NCI-H146 (cell line): ENCODE measurements around the gene ZNF689.
"Not testable (repeated sequence)": the region's sequence is repeated elsewhere in the genome, so short reads cannot be mapped to it uniquely, and the experiment has no call there.

Experiments used
- DNase-seq: peaks from one replicate; lab custom pipeline; 2025; lab: John Stamatoyannopoulos, UW

The ZNF689 gene

DNA sequence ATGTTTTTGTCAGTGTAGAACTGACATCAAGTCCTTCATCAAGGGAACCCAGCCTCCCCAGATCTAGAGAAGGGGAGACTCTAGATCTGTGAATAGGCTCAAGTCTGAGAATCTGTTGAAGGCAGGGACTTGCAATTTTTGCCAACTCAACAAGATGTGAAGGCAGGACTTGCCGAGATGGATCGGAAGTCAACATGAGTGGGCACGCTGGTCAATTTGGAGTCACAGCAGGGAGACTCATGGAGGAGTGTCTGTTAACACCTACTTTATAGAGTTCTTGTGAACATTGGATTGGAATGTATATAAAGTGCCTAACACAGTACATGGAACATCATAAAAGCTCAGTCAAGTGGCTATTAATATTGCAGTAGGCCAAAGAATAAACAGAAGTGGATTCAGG lies 10.0 kb downstream of the ZNF689 start:
- DNase-seq: no peak

DNA sequence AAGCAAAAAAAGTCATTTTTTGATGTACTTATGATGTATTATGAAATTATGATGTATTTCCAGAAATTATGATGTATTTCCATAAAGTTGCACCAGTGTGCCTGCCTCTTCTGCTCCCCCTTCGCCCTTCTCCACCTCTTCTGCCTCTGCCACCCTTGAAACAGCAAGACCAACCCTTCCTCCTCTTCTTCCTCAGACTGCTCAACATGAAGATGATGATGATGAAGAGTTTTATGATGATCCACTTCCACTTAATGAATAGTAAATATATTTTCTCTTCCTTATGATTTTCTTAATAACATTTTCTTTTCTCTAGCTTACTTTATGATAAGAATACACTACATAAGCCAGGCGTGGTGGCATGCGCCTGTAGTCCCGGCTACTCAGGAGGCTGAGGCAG lies 17.3 kb downstream of the ZNF689 start:
- no peak for DNase-seq

DNA sequence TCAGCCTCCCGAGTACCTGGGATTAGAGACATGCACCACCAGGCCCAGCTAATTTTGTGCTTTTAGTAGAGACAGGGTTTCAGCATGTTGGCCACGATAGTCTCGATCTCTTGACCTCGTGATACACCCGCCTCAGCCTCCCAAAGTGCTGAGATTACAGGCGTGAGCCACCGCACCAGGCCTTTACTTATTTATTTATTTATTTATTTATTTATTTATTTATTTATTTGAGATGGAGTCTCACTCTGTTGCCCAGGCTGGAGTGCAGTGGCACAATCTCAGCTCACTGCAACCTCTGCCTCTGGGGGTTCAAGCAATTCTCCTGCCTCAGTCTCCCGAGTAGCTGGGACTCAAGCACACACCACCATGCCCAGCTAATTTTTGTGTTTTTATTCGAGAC lies 19.3 kb downstream of the ZNF689 start:
- DNase-seq: not testable (repeated sequence)

DNA sequence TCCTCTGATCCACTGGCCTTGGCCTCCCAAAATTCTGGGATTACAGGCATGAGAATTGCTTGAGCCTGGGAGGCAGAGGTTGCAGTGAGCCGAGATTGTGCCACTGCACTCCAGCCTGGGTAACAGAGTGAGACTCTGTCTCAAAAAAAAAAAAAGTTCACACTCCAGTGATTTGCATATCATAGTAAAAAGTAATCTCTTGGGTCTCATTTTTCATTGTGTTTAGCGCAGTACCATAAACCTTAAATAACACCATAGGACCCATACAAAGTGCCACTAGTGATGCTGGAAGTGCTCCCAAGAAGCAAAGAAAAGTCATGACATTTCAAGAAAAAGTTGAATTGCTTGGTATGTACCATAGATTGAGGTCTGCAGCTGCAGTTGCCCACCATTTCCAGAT lies 20.6 kb downstream of the ZNF689 start:
- DNase-seq: not testable (repeated sequence)

DNA sequence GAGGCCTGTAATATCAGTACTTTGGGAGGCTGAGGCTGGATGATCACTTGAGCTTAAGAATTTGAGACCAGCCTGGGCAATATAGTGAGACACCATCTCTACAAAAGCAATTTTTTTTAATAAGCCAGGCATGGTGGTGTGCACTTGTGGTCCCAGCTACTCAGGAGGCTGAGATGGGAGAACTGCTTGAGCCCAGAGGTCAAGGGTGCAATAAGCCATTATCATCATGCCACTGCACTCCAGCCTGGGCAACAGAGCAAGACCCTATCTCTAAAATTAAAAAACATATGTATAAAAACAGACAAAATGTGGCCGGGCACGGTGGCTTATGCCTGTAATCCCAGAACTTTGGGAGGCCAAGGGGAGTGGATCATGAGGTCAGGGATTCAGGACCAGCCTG lies 21.5 kb downstream of the ZNF689 start:
- DNase-seq: no peak

DNA sequence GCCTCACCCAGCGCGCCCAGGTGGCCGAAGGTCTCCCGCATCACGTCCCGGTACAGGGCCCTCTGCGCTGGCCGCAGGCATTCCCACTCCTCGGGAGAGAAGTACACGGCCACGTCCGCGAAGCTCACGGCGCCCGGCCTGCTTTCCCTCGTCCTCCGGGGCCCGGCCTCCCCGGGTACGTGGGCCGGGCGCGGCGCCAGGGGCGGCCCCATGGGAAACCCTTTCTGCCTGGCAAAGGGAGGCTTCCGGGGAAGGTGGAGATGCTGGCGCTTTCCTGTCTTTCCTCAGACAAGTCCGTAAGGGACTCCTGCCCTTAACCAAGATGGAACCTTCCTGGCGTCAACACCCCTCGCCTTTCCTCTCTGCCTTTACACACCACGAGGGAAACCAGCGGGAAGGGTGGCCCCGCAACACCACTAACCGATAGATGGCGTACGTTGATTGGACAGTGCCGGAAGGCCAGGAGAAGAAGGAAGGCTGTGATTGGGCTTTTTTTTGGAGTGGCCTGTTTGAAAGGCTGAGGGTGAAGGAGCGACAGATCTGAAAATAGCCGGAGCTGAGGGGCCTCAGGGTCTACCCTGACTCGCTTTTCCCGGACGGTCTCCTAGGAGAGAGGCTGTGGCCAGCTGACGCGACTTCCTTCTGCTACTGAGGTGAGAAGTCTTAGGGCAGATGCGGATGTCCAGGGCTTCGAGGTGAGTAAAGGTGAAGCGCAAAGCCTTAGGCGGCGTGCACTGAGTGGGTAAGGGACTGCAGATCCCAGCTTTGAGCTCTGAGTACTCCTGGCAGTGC lies 24.6 kb downstream of the ZNF689 start, which contains the start of gene ZNF785:
ZNF785 (minus strand) TSS at position 298 of the 792 bp plus-strand sequence; CDS start at position 212, 86 bp downstream.
- DNase-seq: peak; percentile 100

DNA sequence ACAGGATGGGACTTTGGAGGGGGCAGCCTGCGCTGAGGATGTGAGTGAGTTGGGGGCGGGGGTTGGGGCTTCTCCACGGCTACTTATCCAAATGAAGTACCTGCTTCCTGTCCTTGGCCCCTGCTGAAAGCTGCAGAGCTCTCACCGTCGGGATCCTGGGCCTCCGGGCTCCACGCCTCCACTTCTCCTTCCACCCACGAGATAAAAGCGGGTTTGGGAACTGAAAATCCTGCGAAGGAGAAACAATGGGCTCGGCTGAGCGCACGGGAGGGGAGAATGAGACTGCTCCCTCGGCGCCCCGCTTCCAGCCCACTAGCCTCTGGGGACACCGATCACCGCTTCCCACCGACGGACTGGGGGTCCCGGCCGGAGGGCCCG lies 25.2 kb downstream of the ZNF689 start:
- DNase-seq: peak; percentile 70

DNA sequence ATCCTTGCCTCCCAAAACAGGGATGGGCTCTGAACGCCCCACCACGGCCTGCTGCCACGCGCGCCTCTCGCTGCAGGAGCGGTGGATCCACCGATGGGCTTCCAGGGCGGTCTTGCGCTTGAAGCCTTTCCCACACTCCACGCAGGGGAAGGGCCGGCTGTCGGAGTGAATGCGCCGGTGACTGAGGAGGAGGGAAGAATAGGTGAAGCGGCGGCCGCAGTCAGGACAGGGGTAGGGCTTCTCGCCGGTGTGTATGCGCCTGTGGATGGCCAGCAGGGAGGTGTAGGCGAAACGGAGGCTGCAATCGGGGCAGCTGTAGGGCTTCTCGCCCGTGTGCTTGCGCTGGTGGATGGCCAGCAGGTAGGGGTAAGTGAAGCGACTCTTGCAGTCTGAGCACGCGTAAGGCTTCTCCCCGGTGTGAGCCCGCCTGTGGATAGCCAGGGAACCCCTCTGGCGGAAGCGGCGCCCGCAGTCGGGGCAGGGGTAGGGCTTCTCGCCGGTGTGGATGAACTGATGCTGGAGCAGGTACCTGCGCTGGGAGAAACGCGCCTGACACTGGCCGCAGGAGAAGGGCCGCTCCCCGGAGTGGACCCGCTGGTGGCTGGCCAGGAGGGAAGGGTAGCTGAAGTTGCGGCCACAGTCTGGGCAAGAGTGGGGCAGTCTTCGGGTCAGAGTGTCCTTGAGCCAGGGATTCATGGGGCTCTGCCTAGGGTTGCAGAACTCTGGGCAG lies 27.4 kb downstream of the ZNF689 start:
- DNase-seq: no peak

DNA sequence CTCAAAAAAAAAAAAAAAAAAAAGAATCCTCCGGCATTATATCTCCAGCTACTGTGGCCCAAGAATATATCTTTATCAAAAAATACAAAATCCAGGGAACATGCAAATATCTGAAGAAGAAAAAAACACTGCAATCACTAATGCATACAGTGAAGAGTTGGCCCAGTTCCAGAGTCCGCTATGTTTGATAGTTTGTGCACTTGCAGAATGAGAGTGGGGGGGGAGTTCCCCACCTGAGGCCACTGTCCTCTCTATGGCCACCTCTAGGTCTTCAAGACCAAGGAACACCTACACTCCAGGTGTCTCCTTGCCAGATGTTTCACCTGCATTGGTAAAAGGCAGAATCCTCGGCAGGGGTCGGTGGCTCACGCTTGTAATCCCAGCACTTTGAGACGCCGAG lies 28.7 kb downstream of the ZNF689 start:
- DNase-seq: no peak

DNA sequence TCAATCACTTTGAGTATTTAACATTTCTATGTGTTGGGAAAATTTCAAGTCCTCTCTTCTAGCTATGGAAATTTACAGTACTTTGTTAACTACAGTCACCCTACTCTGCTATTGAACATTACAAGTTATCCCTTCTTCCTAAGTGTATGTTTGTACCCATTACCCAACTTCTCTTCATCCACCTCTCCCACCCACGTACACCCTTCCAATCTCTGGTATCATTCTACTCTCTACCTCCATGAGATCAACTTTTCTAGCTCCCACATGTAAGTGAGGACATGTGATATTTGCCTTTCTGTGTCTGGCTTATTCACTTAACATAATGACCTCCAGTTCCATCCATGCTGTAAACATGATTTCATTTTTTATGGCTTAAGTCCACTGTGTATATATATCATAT lies 35.5 kb downstream of the ZNF689 start:
- no peak for DNase-seq

DNA sequence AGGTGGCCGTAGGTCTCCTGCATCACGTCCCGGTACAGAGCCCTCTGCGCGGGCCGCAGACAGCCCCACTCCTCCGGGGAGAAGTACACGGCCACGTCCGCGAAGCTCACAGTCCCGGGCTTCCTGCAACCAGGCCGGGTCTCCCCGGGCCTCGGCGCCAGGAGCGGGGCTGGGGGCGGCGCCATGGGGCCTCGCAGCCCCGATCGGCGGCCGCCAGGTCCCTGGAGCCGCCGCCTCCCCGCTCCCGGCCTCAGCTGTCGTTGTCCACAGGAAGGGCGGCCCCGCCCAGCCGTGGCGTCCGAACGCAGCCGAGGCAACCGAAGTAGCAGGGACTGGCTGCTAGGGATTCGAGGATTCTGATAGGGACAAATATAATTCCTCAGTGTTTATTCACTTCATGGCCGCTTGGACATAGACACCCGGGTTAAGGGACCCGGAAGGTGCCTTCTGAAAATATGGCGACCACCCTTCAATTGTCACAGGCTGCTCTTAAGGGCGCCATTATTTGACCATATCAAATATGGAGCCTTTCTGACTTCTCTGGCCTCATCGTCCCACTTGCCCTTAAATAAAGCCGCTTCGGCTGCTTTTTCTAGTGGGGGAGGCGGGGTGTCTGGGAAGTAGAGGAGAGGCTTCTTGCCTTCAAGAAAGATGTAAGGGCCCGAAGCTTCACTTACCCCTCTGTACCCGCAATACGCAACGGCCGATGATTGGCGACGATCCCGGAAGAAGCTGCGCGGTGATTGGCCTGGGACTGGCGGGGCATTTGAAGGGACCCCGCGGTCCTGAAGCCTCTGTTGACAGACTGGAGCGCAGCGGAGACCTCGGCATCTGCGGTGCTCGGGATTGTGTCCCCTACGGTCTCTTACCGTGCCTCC lies 38.5 kb downstream of the ZNF689 start, which contains the start of gene ZNF688:
ZNF688 (minus strand) TSS at position 270 of the 878 bp plus-strand sequence; CDS start at position 185, 85 bp downstream.
- DNase-seq: peak; percentile 98

DNA sequence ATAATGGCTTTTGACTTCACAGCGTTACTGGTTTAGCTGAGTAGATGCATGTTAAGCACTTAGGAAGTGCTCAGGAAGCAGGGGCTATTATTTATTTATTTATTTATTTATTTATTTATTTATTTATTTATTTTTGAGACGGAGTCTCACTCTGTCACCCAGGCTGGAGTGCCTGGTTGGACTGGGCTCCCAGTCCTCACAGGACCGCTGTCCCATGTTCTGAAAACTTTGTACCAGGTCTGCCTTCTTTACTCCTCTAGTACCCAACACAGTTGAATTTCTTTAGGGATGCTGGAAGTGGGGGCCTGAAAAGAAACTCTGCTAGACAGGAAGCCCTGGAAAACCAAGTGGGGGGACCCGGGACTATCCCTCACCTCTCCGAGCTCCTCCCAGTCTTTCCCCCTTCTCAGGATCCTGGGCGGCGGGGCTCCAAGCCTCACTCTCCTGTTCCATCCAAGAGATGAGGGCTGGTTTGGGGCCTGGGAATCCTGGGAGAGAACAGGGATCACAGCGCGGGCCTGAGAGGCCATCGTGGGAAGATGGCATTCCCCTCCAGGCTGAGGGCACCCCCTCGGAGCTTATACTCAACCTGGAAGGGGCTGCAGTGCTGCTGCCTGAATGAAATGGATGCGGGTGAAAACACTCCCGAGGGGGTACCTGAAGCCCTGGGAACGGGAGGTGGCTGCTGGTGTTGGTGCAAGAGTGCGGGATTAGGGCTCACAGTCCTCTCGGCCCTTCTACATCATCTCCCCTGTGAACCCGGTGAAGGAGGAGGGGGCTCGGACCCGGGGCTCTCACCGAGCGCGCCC lies 39.3 kb downstream of the ZNF689 start:
- DNase-seq: peak; percentile 58

DNA sequence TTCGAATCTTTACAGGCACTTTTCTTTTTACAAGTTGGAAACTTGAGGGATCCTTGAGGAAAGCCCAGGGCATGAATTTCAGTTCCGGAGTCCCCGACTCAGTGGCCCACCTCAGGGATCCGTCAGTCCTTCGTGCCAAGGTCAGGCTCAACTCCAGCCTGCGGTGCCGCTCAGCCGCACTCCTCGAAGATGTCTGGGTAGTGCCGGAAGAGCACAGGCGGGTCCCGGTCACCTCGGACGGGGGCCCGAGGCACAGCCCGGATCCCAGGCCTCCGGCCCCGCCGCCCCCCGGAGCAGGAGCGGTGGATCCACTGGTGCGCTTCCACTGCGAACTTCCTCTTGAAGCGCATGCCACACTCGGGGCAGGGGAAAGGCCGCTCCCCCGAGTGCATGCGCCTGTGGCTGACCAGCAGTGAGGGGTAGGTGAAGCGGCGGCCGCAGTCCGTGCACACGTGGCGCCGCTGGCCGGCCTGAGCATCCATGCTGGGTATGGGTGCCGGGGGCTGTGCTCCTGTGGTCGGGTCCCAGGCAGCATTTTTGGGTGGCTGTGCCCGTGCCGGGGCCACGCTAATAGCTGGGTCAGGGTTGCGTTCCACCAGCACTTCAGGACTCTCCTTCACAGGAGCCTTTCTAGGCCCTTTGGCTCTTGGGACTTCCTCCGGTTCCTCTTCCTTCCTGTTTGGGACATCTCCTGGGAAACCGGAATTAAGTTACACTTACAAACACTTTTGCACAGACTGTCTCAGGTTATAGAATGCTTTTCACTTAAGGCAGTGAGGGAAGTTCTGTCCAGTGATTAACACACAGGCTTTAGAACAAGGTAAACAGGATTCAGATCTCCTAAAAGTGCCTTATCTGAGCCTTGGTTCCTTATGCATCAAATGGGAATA lies 40.2 kb downstream of the ZNF689 start:
- DNase-seq: no peak

DNA sequence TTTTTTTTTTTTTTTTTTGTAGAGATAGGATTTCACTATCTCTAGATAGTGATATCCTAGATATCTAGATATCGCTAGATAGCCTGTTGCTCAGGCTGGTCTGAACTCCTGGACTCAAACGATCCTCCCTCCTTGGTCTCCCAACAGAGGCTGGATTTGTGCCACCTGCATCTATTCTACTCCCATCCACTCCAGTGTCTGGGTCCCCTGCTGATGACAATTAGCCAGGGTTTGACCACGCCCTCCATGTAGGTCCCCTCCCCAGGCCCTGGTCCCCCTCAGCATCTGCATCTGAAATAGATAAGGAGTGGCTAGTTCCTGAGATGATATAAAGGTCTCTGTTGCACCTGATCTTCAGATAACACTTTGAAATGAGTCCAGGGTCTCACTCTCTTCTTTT lies 40.9 kb downstream of the ZNF689 start:
- DNase-seq: no peak

DNA sequence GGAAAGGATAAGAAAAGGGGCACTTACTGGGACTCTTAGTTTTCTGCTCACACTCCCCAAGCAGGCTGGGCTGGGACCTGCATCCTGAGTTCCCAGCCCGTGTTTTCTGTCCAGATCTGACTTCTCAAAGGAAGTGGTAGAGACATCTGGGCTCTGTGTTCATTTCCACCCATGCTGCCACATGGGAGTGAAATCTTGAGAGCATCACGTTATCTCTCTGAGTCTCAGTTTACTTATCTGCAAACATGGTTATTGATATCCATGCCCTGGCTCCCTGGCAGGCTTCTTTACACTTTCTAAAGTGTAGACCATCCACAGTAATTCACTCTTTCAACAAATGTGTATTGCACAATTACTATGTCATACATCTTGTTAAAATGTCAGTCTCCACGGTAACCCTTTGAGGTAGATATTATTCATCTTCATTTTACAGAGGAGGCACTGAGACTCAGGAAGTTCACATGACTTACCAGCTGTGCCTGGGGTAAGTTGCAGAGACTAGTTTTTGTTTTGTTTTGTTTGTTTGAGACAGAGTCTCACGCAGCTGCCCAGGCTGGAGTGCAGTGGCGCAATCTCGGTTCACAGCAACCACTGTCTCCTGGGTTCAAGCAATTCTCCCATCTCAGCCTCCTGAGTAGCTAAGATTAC lies 42.1 kb downstream of the ZNF689 start:
- peak; percentile 37 for DNase-seq

DNA sequence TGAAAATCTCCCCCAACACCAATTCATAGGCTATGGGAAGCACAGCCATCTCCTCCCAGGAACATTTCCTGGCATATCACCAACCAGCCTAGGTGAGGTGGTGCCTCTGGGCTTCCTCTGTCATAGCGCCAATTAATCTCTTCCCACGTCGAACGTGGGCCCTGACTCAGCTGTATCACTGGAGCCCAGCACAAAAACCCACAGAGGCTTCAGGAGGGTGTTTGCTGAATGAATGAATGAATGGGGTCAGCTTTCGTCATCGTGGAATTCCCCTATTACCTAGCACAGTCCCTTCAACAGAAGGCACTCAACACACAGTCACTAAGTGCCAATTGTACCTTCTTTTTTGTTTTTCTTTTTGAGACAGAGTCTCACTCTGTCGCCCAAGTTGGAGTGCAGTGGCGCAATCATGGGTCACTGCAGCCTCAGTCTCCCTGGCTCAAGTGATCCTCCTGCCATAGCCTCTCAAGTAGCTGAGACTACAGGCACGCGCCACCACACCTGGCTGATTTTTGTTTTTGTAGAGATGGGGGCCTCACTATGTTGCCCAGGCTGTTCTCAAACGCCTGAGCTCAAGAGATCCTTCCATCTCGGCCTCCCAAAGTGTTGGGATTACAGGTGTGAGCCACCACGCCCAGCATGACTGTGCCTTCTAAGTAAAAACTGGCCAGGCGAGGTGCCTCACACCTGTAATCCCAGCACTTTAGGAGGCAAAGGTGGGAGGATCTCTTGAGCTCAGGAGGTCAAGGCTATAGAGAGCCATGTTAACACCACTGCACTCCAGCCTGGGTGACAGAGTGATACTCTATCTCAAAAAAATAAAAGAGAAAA lies 42.8 kb downstream of the ZNF689 start:
- no peak for DNase-seq

DNA sequence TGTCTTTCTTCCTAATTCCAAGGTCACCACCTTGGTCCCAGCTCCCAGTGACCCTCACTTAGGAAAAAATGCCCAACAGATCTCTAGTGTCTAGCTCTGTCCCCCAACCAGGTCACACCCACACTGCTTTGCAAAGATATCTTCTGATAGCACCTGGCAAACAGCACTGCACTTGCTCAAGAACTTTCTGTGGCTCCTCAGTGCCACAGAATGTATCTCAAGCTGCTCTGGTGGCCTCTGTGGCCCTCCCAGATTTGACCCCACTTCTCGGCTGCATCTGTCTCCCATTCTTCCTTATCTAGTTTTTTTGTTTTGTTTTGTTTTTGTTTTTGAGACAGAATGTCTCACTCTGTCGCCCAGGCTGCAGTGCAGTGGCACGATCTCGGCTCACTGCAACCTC lies 43.7 kb downstream of the ZNF689 start:
- no peak for DNase-seq

DNA sequence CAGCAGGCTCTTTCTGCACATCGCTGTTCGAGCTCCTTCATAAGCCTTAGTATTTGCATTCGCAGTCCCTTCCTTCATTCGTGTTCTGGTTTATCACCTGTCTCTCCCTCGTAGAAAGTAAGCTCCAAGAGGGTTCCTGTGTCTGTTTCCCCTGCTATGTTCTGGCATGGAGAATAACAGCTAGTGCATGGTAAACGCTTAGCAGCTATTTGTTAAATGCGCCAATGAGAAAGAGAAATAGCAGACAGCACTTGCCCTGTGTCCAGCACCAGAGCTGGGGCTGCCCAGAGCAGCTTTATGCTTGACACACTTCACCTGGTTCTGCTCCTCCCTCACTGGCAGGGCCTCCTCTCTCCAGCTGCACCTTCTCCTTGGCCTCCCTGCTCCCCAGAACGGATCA lies 44.2 kb downstream of the ZNF689 start:
- DNase-seq: no peak

DNA sequence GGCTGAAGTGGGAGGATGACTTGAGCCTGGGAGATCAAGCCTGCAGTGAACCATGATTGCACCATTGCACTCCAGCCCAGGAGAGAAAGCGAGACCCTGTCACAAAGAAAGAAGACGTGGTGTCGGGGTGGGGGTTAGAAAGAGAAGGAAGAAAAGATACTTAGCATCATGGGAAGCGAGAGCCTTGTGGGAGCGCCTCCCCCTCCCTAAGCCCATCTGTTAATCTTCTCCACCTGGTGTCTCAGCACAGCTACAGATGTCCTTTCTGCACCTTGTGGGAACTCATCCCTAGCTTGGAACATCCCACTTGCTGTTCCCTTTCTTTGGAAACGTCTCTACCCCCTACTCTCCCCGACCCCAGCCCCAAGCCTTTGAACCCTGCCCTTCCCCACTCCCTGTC lies 44.7 kb downstream of the ZNF689 start:
- no peak for DNase-seq
